Heart right ventricle (tissue), 16 donors: Measurements from ENCODE around the gene DLGAP1. TPM values are rescaled to one million over a fixed set of nuclear protein-coding genes. Genes with fewer than 3 reads are reported as not detected.

ENCODE experiments used
- ATAC-seq, 8 donors: fragments of 200-7000 bp; cut with Tn5 transposase; one replicate each; pipeline ENCODE4 v1.9.1; 2020; ENCODE audit warnings: mild to moderate bottlenecking in 8 of 8, moderate library complexity in 8 of 8, moderate number of reproducible peaks in 1 of 8
- DNase-seq, 2 donors: peaks; one replicate each; pipeline ENCODE4 v3.0.0-alpha.2; 2020
- H3K27ac ChIP-seq, 10 donors: fragments of 200-600 bp; sonication (generic) in 2 of 10; one replicate each; pipeline versions ENCODE4 v1.5.0 to v1.8.0; 2020 to 2022; ENCODE audit warnings: mild to moderate bottlenecking in 3 of 10
- H3K27me3 ChIP-seq, 7 donors: fragments of 200-600 bp; one replicate each; pipeline ENCODE4 v1.8.0; 2021 to 2022; ENCODE audit warnings: mild to moderate bottlenecking in 2 of 7
- H3K36me3 ChIP-seq, 9 donors: fragments of 200-600 bp; sonication (generic) in 1 of 9; one replicate each; pipeline versions ENCODE4 v1.5.0 to v1.8.0; 2020 to 2022; ENCODE audit warnings: mild to moderate bottlenecking in 2 of 9
- H3K4me1 ChIP-seq, 9 donors: fragments of 200-600 bp; sonication (generic) in 1 of 9; one replicate each; pipeline versions ENCODE4 v1.5.0 to v1.8.0; 2020 to 2022; ENCODE audit warnings: mild to moderate bottlenecking in 4 of 9
- H3K4me3 ChIP-seq, 10 donors: fragments of 200-600 bp; sonication (generic) in 2 of 10; one replicate each; pipeline versions ENCODE4 v1.5.0 to v1.8.0; 2020 to 2022; ENCODE audit warnings: mild to moderate bottlenecking in 7 of 10, moderate library complexity in 2 of 10
- H3K9me3 ChIP-seq, 11 donors: fragments of 200-600 bp in 10 of 11; sonication (generic) in 2 of 11; one replicate each; pipeline versions ENCODE4 v1.5.0 to v1.8.0; 2013 to 2022; ENCODE audit warnings: mild to moderate bottlenecking in 2 of 11, control low read depth in 1 of 11, moderate library complexity in 1 of 11
- WGBS, 2 donors: extraction: QIAGEN DNeasy Blood & Tissue Kit; methylation state at CpG; one replicate each; pipeline ENCODE4 v1.1.7; 2013; ENCODE audit warnings: inconsistent platforms in 1 of 2; 5-methylcytosine and 5-hydroxymethylcytosine counted together
- intact Hi-C, 10 donors: fragments of 100-400 bp; cut with DNase I; formaldehyde crosslinking; loops; one replicate each; pipeline versions ENCODE4 v1.11.1 to v1.14.2; 2022
- polyA plus RNA-seq, 2 donors: library from polyadenylated mRNA; stranded (reverse); fragments of 200-250 nt; gene quantifications; one replicate each; pipeline ENCODE4 v1.2.3, GENCODE V29; 2013
- total RNA-seq, 10 donors: library from RNA; stranded (reverse); fragmentation: NEBNext Ultra II Directional in 3 of 10; extraction: Animal tissue kit (Norgen Biotek cat#: 25700) in 3 of 10; gene quantifications; one replicate each; pipeline versions ENCODE4 v1.2.1 to v1.2.4, GENCODE V29; 2021 to 2023
- TF ChIP-seq, protein P1 (sequence below), 9 donors: fragments of 200-600 bp; sonication (generic) in 2 of 9; IDR thresholded peaks; one replicate each; pipeline versions ENCODE4 v1.5.0 to v1.8.0; 2021 to 2022; ENCODE audit warnings: antibody characterized with exemption in 9 of 9, mild to moderate bottlenecking in 5 of 9, moderate library complexity in 1 of 9
- donor health status: Arrhythmogenic right ventricular cardiomyopathy.
- donor health status: ischemic (EF 13 %, LVEDD 7.1; RV severe dilation, severe dysfunction).
- donor health status: healthy with polysubstance abuse.
- donor health status: DM: no; HTN: yes; CAD: no.
- donor health status: DM: no; HTN: no; CAD: no.
- donor health status: ischemic (EF 25% LVEDD 6.9; RV normal size, moderate dysfunction).
- donor health status: ischemic (EF 25% LVEDD 5.7; RV mildly dilated, moderate dysfunction).
- donor health status: healthy.
- donor health status: DM: yes; HTN: yes; CAD: no.
- donor health status: Ischemic cardiomyopathy.
- donor health status: ischemic (EF 35%, LVEDD 5.7; RV mildly dilated, moderate dysfunction).
- donor health status: nonischemic (EF 11% LVEDD 7.7; RV severe dilation, severe dysfunction).
- donor health status: DM: yes; HTN: yes; CAD: no.
- donor health status: PGD.
- donor health status: ischemic (EF 29% LVEDD 5.4; RV normal size, mild dysfunction).
- donor health status: nonischemic (EF 23%, LVEDD 6.1; RV moderate dilation, normal function).

DLGAP1 gene
- total and polyA plus RNA-seq, 12 donors: 0.07 to 7.2 (median 1.0) TPM; not detected in 2

- no peaks in the 10 kb centered on the region for H3K27me3 ChIP-seq
- no peak overlapping the region for H3K4me3 ChIP-seq
- DNase-seq (no peak), ATAC-seq (no peak)
- H3K4me1 ChIP-seq: peaks cover 0 to 4% (median 0%) of the 10 kb centered on the region in 9 donors
- no peaks in the 10 kb centered on the region for H3K36me3 ChIP-seq
- H3K27ac ChIP-seq: no peak overlapping the region
- TF ChIP-seq, protein P1, sequence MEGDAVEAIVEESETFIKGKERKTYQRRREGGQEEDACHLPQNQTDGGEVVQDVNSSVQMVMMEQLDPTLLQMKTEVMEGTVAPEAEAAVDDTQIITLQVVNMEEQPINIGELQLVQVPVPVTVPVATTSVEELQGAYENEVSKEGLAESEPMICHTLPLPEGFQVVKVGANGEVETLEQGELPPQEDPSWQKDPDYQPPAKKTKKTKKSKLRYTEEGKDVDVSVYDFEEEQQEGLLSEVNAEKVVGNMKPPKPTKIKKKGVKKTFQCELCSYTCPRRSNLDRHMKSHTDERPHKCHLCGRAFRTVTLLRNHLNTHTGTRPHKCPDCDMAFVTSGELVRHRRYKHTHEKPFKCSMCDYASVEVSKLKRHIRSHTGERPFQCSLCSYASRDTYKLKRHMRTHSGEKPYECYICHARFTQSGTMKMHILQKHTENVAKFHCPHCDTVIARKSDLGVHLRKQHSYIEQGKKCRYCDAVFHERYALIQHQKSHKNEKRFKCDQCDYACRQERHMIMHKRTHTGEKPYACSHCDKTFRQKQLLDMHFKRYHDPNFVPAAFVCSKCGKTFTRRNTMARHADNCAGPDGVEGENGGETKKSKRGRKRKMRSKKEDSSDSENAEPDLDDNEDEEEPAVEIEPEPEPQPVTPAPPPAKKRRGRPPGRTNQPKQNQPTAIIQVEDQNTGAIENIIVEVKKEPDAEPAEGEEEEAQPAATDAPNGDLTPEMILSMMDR (IDR thresholded peaks at IDR 0.05): no peak
- intact Hi-C loops: loop anchor here in 1 of 10 donors (10.0 kb wide), 1 partner anchor 185 kb away; no protein-coding TSS in a partner anchor
- 52 to 62% methylated on average over 4 of the region's 4 CpGs for WGBS, 2 donors
- no peaks in the 10 kb centered on the region for H3K9me3 ChIP-seq
These were observed 655.6 kb downstream of the DLGAP1 start for GRCh38 chr18:3799515-3799914.

DNA sequence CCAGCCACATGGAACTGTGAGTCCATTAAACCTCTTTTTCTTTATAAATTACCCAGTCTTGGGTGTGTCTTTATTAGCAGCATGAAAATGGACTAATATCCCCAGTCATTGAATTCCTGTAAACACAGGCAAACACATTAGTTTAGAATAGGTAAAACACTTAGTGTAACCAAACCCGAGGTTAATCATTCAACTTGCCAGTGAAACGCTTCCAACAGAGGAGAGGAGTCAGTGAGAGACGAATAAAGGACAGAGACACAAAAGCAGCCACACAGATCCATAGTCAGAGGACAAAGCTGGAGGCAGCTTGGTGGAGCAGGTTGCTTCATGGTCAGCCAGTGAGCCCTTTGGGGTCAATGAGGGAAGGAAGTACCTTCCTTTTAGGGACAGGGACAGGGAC is 657.1 kb downstream of the DLGAP1 start:
- intact Hi-C loops: loop anchor here in 1 of 10 donors (10.0 kb wide), 1 partner anchor 187 kb away; no protein-coding TSS in a partner anchor
- TF ChIP-seq, protein P1 (IDR thresholded peaks at IDR 0.05): no peak

DNA sequence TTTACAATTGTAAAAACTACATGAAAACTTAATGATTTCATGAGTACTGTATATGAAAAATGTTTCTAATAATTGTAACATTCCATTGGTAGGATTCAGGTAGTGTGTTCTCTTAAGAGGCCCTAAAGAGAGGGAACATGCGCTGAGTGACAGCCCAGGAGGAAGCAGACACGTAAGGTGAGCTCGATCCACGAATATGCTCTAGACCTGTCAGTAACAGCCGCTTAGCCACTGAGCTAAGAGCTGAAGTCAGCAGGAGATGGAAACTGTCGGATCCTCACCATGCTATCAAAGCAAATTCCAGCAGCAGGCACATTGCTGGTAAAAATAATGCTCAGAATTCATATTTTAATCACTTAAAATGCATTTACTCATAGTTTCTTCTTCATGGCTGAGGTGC is 658.7 kb downstream of the DLGAP1 start:
- intact Hi-C loops: loop anchor here in 1 of 10 donors (10.0 kb wide), 1 partner anchor 188 kb away; no protein-coding TSS in a partner anchor
- Histone ChIP-seq H3K4me1 (peaks cover 0 to 13% (median 0%) of the 10 kb centered on the region in 9 donors), H3K27ac (no peak overlapping the region), H3K9me3 (no peaks in the 10 kb centered on the region), H3K27me3 (no peaks in the 10 kb centered on the region), H3K36me3 (no peaks in the 10 kb centered on the region), H3K4me3 (no peak overlapping the region)
- TF ChIP-seq, protein P1 (IDR thresholded peaks at IDR 0.05): no peak
- 82 to 87% methylated on average over 6 of the region's 6 CpGs for WGBS, 2 donors
- ATAC-seq (no peak), DNase-seq (no peak)

More for the DNA sequence above, 657.1 kb downstream of the DLGAP1 start:
- peaks cover 0 to 13% (median 0%) of the 10 kb centered on the region in 9 donors for H3K4me1 ChIP-seq
- no peaks in the 10 kb centered on the region for H3K27me3 ChIP-seq
- no peak overlapping the region for H3K27ac ChIP-seq
- H3K36me3 ChIP-seq: no peaks in the 10 kb centered on the region
- 89 to 92% methylated on average over 3 of the region's 3 CpGs for WGBS, 2 donors
- H3K4me3 ChIP-seq: no peak overlapping the region
- ATAC-seq (no peak), DNase-seq (no peak)
- H3K9me3 ChIP-seq: no peaks in the 10 kb centered on the region

- Histone ChIP-seq H3K27ac (no peak overlapping the region), H3K36me3 (no peaks in the 10 kb centered on the region), H3K27me3 (no peaks in the 10 kb centered on the region), H3K9me3 (no peaks in the 10 kb centered on the region), H3K4me1 (peaks cover 0 to 13% (median 0%) of the 10 kb centered on the region in 9 donors), H3K4me3 (no peak overlapping the region)
- intact Hi-C loops: loop anchor here in 1 of 10 donors (10.0 kb wide), 1 partner anchor 190 kb away; no protein-coding TSS in a partner anchor
- TF ChIP-seq, protein P1 (IDR thresholded peaks at IDR 0.05): no peak
- WGBS, 2 donors: 31 to 46% methylated on average over 9 of the region's 9 CpGs
- peak in 1 of 2 donors; percentile 39 for DNase-seq
- ATAC-seq: peak; percentile 29 to 91 (median 70)
These were observed 660.4 kb downstream of the DLGAP1 start for GRCh38 chr18:3794537-3795348.
